Sigmoid colon (tissue), 7 donors: ENCODE results near the gene SLC16A3. TPM values are rescaled to one million over a fixed set of nuclear protein-coding genes. Genes with fewer than 3 reads are reported as not detected.

Experiments
- DNase-seq: peaks from one replicate; pipeline ENCODE4 v3.0.0-alpha.2; 2019
- H3K27ac ChIP-seq, 4 donors: fragments of 200-600 bp; sonication (generic); one replicate each; pipeline ENCODE4 v1.5.1; 2016 to 2019; ENCODE audit warnings: mild to moderate bottlenecking in 1 of 4
- H3K27me3 ChIP-seq, 3 donors: fragments of 200-600 bp; sonication (generic); one replicate each; pipeline ENCODE4 v1.5.1; 2019; ENCODE audit warnings: mild to moderate bottlenecking in 1 of 3
- H3K36me3 ChIP-seq, 4 donors: fragments of 200-600 bp; sonication (generic); one replicate each; pipeline ENCODE4 v1.5.1; 2016 to 2019
- H3K4me1 ChIP-seq, 4 donors: fragments of 200-600 bp; sonication (generic); one replicate each; pipeline ENCODE4 v1.5.1; 2017 to 2019
- H3K4me3 ChIP-seq, 4 donors: fragments of 200-600 bp; sonication (generic); one replicate each; pipeline ENCODE4 v1.5.1; 2017 to 2019; ENCODE audit warnings: mild to moderate bottlenecking in 2 of 4, moderate library complexity in 1 of 4
- H3K9me3 ChIP-seq, 4 donors: fragments of 200-600 bp in 3 of 4; sonication (generic) in 3 of 4; one replicate each; pipeline versions ENCODE4 v1.5.1 to v1.6.1; 2013 to 2019
- EP300 ChIP-seq, 4 donors: sonication (generic); formaldehyde crosslinking; IDR thresholded peaks; one replicate each; pipeline ENCODE4 v1.6.1; 2017; ENCODE audit warnings: antibody characterized with exemption in 4 of 4
- POLR2A ChIP-seq, 2 donors: fragments of 450-650 bp; IDR thresholded peaks; one replicate each; pipeline ENCODE4 v1.6.1; 2016; ENCODE audit warnings: antibody characterized with exemption in 2 of 2, mild to moderate bottlenecking in 2 of 2, moderate library complexity in 2 of 2
- POLR2AphosphoS5 ChIP-seq, 4 donors: sonication (generic); formaldehyde crosslinking; IDR thresholded peaks; one replicate each; pipeline ENCODE4 v1.6.1; 2017; ENCODE audit warnings: antibody characterized with exemption in 4 of 4
- WGBS, 2 donors: extraction: QIAGEN DNeasy Blood & Tissue Kit; methylation state at CpG; one replicate each; pipeline ENCODE4 v1.1.7; 2013; 5-methylcytosine and 5-hydroxymethylcytosine counted together
- intact Hi-C: fragments of 100-400 bp; cut with DNase I; formaldehyde crosslinking; loops from one replicate; pipeline ENCODE4 v1.15.1; 2023
- polyA plus RNA-seq, 3 donors: library from polyadenylated mRNA; stranded (reverse); fragments of 200-250 nt; gene quantifications; one replicate each; pipeline ENCODE4 v1.2.3, GENCODE V29; 2013
- total RNA-seq, 4 donors: library from RNA; depleted of rRNA; stranded (reverse); fragments of >200 nt; gene quantifications; one replicate each; pipeline ENCODE4 v1.1.0, GENCODE V29; 2016
- TF ChIP-seq, protein P1 (sequence below), 4 experiments: fragments of 450-650 bp in 3 of 4; fragments of 200-600 bp in 1 of 4; IDR thresholded peaks; one replicate each; pipeline ENCODE4 v1.5.1; 2016 to 2019; ENCODE audit warnings: antibody characterized with exemption in 4 of 4, mild to moderate bottlenecking in 3 of 4, moderate library complexity in 2 of 4
- donor health status: healthy with polysubstance abuse.
- donor health status: Bipolar disorder and iron deficiency.
- donor health status: healthy.

The SLC16A3 gene
- total and polyA plus RNA-seq, 7 donors = 9.6 to 140 (median 12.6) TPM

DNA sequence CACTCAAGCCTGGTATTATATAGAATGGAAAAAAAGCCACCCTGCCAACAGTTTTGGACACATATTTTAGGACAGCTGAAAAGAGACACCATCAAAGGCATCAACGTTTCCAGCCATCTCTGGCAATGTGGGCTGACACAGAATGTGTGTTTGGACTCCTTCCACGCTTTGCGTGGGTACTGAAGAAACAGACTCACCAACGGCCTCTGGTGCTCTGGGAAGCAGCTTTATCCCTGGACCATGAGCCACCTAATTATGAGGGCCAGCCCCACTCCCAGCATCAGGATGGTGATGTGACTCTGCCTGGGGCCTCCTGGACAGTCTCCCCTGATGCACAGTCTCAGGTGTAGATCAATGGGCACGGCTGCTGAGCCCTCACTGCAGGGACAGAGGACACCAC is 44.1 kb upstream of the SLC16A3 start:
- no peaks in the 10 kb centered on the region for H3K27me3 ChIP-seq
- no peaks in the 10 kb centered on the region for H3K4me1 ChIP-seq
- H3K9me3 ChIP-seq = no peaks in the 10 kb centered on the region
- intact Hi-C loops = no loop called here
- 94 to 95% methylated on average over 5 of the region's 5 CpGs for WGBS, 2 donors
- H3K27ac ChIP-seq = no peak overlapping the region
- peaks cover 7 to 51% (median 11%) of the 10 kb centered on the region in 4 donors for H3K36me3 ChIP-seq
- no peak overlapping the region for H3K4me3 ChIP-seq
- no peak for DNase-seq
- TF ChIP-seq, protein P1, sequence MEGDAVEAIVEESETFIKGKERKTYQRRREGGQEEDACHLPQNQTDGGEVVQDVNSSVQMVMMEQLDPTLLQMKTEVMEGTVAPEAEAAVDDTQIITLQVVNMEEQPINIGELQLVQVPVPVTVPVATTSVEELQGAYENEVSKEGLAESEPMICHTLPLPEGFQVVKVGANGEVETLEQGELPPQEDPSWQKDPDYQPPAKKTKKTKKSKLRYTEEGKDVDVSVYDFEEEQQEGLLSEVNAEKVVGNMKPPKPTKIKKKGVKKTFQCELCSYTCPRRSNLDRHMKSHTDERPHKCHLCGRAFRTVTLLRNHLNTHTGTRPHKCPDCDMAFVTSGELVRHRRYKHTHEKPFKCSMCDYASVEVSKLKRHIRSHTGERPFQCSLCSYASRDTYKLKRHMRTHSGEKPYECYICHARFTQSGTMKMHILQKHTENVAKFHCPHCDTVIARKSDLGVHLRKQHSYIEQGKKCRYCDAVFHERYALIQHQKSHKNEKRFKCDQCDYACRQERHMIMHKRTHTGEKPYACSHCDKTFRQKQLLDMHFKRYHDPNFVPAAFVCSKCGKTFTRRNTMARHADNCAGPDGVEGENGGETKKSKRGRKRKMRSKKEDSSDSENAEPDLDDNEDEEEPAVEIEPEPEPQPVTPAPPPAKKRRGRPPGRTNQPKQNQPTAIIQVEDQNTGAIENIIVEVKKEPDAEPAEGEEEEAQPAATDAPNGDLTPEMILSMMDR (IDR thresholded peaks at IDR 0.05) = no peak
- TF ChIP-seq POLR2AphosphoS5 (IDR thresholded peaks at IDR 0.05) (no peak), EP300 (IDR thresholded peaks at IDR 0.05) (no peak), POLR2A (IDR thresholded peaks at IDR 0.05) (no peak)

DNA sequence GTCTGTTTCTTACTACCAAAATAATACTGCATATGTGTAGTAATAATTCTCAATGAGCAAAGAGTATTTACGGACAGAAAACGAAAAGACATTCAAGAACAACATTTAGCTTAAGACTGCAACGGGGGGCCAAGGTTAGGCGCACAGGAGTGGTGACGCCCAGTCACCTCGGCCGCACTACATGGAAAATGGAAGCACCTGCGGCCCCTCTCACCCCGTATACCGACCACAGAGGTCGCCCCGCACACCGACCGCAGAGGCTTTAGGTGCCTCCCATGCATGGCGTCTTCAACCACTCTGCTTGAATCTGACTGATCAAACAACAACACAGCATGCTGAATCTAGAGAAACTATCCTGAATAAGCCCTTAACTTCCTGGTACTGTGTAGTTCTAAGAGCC is 42.6 kb upstream of the SLC16A3 start:
- no peak for TF ChIP-seq POLR2AphosphoS5 (IDR thresholded peaks at IDR 0.05)
- TF ChIP-seq, protein P1 (IDR thresholded peaks at IDR 0.05) = no peak
- Histone ChIP-seq H3K9me3 (no peaks in the 10 kb centered on the region), H3K36me3 (peaks cover 7 to 41% (median 8%) of the 10 kb centered on the region in 4 donors), H3K27ac (no peak overlapping the region), H3K27me3 (no peaks in the 10 kb centered on the region), H3K4me3 (no peak overlapping the region), H3K4me1 (no peaks in the 10 kb centered on the region)
- DNase-seq = no peak
- WGBS, 2 donors = 94 to 97% methylated on average over 15 of the region's 15 CpGs
- intact Hi-C loops = no loop called here

DNA sequence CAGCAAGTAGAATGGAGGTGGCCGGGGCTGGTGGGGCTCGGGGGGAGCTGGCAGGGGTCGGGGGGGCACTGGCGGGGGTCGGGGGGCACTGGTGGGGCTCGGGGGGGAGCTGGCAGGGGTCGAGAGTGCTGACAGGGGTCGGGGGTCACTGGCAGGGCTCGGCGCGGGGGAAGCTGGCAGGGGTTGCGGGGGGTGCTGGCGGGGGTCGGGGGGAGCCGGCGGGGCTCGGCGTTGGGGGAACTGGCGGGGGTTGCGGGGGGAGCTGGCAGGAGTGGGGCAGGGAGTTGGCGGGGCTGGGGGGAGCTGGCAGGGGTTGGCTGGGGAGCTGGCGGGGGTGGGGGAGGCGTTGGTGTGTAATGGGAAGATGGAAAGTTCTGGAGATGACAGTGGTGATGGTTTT is 41.3 kb upstream of the SLC16A3 start:
- TF ChIP-seq, protein P1 (IDR thresholded peaks at IDR 0.05) = no peak
- TF ChIP-seq POLR2A (IDR thresholded peaks at IDR 0.05) (no peak), POLR2AphosphoS5 (IDR thresholded peaks at IDR 0.05) (no peak), EP300 (IDR thresholded peaks at IDR 0.05) (no peak)
- H3K27ac ChIP-seq = no peak overlapping the region
- H3K9me3 ChIP-seq = no peaks in the 10 kb centered on the region
- 95 to 97% methylated on average over 23 of the region's 23 CpGs for WGBS, 2 donors
- peaks cover 0 to 6% (median 3%) of the 10 kb centered on the region in 4 donors for H3K4me1 ChIP-seq
- H3K4me3 ChIP-seq = no peak overlapping the region
- no peaks in the 10 kb centered on the region for H3K27me3 ChIP-seq
- DNase-seq = no peak
- intact Hi-C loops = no loop called here
- H3K36me3 ChIP-seq = peaks cover 7 to 48% (median 7%) of the 10 kb centered on the region in 4 donors

DNA sequence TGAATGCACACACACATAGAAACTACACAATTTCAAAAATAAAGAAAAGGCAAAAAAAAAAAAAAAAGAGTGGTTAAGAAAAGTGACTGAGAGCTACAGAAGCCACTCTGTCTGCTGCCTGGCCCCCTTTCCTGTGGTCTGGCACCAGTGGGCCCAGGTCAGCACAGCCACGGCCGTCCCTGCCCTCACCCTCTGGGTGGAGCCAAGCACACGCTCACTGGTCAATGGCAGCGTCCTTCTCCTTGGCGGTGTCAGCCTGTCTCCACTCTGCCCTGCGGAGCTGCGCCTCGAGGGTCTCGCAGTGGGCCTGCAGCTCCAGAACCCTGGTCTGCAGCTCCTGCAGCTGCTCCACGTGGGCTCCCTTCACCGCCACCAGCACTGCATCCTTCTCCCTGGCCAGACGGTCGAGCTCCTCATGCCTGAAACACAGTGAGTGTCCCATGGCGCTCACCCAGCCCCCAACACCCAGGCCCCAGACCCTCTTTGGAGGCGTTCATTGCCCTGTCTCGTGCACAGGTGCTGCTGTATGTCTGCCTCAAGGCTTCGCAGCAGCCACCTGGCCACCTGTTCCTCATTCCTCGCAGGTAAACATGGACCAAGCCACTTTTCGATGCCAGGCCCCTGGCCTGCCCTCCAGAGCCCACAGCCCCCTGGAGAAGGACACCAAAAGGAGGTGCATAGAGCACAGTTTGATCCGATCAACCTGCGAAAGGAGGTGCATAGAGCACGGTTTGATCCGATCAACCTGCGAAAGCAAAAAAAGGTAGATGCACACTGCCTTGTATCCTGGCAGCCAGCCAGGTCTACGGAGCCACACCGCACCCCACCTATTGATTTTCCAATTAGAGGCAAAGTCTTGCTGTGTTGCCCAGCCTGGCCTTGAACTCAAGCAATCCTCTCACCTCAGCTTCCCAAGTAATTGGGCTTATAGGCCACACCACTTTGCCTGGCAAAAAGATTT is 40.6 kb upstream of the SLC16A3 start:
- Histone ChIP-seq H3K27me3 (no peaks in the 10 kb centered on the region), H3K9me3 (no peaks in the 10 kb centered on the region), H3K27ac (no peak overlapping the region), H3K4me3 (no peak overlapping the region), H3K36me3 (peaks cover 5 to 49% (median 6%) of the 10 kb centered on the region in 4 donors), H3K4me1 (peaks cover 0 to 13% (median 6%) of the 10 kb centered on the region in 4 donors)
- no peak for TF ChIP-seq POLR2A (IDR thresholded peaks at IDR 0.05)
- no peak for TF ChIP-seq POLR2AphosphoS5 (IDR thresholded peaks at IDR 0.05)
- TF ChIP-seq EP300 (IDR thresholded peaks at IDR 0.05) = no peak
- TF ChIP-seq, protein P1 (IDR thresholded peaks at IDR 0.05) = no peak
- intact Hi-C loops = no loop called here
- 91 to 92% methylated on average over 26 of the region's 26 CpGs for WGBS, 2 donors
- no peak for DNase-seq
